GM19238 (cell line): ENCODE measurements around the gene GALNT3.

Source experiments
- DNase-seq: peaks from one replicate; pipeline ENCODE4 v3.0.0; 2011; ENCODE audit warnings: low spot score; ENCODE audit not compliant: insufficient read length

GALNT3 gene

DNA sequence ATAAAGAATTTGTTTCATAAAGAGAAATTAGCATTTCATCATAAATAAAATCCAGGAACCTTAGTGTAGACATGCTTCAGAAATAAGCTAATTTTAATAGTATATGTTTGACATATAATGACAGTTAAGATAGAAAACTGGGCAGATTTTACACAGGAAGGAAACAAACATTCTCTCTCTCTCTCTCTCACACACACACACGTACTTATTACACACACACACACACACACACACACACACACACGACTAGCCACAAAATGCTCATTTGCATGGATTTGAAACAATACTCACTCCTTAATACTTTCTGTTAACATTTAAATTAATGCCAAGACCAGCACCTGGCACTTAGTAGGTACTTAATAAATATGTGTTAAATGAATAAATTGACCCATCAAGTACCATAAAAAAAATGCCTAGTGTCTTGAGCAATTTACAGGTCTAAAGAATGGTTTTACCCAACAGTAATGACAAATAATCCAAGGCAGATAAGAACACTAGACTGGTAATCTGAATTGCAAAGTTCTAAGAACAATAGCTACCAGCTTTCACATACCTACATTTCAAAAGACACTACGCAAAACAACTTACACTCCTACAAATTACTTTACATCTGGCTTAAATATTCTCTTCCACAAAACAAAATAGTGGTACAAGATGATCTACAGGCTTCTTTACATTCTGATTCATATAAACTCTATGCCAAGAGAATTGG is 2.9 kb upstream of the GALNT3 start:
- DNase-seq = no peak

DNA sequence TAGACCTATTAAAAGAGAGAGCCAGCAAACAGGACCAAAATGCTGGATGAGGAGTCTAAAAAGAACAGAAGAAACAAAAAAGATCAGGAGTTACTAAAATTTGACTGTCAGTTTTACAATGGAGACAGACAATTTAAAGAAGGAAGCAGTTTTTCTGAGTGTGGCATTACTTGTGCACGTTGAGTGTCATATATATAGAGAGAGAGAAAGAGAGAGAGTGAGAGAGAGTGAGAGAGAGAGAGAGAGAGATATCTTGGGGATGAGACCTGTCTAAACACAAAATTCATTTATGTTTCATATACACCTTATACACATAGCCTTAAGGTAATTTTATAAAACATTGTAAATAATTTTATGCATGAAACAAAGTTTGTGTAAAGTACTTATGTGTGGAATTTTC is 2.1 kb upstream of the GALNT3 start:
- no peak for DNase-seq

DNA sequence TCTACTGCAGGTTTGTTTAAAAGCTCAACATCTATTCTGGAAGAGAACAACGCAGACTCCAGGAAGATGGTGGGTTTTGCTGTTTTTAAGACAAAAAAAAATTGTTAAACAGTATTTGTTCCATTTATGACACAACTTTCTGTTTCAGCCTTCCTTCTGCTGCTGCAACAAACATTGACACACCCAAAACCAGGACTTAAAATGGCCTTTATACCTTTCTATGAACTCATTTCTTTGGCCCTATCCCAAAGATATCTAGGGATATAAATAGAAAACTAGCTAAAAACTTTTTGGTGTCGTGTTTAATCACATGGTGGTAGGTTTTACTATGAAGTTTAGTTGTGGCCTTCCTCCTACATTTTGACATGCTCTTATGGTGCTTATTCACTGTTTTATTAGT is 964 bp upstream of the GALNT3 start:
- DNase-seq = no peak

DNA sequence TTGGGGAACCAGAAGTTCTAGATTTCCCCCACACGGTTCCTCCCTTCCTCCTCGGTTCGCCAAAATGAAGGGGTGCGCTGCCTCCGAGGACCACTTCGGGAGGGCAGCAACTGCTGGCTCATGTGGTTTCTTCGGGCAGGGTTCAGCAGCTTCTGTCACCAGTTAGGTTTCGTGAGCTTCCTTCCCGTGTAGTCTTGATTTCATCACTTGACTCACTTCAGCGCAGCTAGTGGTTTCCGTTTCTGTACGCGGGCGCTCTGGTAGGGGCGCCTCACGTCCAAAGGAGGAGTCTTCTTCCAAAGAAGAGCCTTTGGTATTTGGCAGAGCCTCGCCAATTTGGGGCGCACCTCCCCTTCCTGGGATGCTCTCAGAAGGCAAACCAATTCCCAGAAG is 485 bp upstream of the GALNT3 start:
- peak; percentile 44 for DNase-seq

DNA sequence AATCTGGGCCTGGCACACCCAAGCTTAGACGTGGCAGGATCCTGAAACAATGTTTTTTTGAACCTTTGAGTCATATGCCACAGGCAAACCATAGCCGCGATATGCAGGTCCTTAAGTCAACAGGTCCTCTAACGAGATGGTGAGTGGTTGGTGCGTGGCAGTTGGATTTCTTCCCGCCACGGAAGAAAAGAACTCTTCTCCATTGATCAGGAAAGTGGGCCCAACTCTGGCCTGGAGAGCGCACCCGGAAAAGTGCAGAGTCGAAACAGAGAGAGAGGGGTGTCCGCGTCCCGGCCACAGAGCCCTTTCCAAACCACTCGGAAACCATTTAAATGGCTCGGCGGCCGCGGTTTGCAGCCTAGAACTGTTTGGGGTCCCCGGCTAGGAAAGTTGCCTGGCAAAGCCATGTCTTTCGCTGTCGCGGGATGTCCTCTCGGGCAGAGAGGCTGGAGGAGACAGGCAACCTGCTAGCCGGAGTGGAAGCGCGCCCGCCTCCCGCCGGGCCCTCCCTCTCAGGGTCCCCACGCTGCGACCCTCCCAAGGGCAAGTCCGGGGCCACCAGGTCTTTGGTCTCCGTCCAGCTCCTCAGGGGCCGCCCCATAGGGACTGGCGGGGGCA is 777 bp downstream of the GALNT3 start:
- DNase-seq = no peak

DNA sequence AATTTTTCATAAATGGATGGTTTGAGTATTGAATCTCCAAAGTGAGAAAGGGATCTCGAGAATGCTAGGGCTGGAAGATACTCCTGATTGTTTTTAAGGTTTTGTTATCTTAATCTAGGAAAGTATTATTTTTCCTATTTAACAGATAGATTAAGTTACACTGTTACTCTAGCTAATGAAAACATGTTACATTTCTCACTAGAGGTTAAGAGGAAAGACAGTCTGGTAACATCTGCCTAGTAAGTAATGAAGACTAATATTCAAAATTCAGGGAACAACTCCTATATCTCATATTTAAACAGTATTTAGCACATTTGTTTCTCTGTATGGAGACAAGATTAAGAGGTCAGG is 2.0 kb downstream of the GALNT3 start:
- no peak for DNase-seq

DNA sequence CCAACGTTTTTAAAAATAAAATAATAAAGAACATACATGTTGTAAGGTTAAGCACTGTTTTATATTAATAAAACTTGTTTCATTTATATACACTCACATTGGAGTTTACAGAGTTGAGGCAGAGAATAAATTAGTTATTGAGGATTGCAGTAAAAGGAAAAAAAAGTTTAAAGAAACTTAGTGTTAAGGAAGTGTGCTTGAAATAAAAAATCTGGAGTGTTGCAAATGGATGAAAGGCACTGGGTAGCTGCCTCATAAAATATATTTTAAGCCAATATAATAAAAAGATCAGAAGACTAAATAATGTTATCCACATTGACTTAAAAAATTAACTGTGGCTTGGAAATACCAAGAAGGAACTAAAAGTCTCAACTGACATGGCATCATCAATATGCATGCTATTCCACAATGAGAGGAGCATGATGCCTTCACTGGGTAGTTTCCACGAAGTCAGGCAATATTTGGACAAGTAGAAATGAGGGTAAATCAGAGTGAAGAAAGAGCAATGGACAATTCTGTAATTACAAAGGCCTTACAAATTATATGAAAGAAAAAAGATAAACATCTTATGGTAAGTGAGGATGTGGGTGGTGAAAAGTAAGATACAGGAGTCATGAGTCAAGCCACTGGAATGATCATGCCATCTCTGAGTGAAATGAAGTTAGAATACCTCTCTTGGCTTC is 2.5 kb downstream of the GALNT3 start:
- DNase-seq = no peak

DNA sequence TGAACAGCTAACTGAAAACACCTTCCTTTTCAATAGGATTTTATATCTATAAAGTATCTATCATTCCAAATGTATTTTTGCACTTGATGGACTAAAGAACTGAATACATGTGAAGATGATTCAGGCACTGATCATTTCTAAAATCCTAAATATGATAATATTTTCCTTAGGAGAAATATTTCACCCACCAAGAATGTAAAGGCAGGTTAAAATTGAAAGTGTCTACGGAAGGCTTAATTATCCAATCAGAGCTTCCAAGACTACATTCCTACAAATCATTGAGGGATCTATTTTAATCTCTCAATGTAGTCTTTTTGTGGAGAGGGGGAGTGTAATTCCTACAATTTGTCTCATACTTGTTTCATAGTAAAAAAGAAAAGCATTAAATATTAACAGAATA is 3.6 kb downstream of the GALNT3 start:
- DNase-seq = no peak

DNA sequence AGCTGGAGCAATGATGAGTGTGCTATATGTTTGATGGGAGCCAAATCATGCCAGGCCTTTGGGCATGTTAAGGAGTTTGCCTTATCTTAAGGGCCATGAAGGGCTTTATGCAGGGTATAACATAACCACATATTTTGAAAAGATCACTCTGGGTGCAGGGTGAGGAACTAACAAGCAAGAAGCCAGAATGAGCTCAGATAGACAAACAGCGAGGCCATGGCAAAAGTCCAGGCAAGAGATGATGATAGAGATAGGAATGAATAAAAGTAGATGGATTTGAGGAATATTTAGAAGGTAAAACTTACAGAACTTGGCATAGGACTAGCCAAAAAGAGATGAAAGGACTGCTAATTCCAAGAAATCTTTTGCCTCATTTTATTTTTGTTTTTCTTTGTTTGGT is 6.7 kb downstream of the GALNT3 start:
- DNase-seq = no peak

DNA sequence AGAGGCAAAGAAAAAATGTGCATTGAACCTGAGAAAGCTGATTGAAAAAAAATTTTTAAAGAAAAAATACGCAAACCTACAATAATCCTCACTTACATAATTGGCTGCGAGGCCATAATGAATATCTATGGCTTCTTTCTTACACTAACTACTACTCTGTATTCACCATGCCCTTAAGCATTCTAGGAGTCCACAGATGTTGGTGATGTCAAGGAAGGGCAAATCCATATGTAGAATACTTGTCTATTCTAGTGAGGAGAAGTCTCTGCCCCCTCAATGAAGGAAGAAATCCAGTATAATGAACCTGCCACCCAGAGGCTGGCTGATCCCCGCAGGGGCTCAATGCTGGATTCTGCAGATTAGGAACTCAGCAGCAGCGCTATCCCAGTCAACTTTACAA is 14.3 kb downstream of the GALNT3 start:
- DNase-seq = no peak

DNA sequence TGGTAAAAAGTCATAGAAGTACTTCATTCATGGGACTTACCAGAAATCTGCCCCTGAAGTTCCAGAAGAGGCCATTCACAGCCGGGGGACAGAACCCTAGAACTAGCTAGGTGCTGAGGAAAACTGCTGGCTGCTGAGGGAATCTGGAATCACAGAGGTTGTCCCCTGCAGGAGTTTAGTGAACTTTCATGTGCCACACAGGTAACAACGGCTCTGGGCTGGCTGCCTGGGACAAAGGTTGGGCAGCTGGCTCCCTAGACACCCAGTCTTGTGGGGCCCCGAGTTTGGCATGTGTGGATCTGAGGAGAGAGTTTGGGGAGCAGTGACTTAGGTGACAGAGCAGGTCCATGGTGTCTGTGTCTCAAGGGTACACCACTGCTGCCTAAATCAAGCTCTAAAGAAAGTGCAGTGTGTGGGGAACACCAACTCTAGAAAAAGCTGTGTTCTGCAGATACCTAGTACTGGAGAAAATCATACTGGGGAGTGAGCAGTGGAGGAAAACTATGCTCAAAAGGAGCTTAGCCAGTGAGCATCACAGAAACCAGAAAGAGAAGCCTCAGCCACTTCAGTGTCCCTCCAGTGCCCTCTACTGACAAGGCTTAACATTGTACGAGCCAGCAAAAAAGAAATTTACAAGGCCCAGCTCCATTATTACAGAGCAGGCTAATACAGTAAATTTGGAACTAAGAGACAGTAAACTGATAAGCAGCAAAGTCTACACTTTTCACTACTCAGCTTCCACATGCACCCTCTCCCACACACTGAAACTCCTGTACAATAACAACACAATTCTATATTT is 15.2 kb downstream of the GALNT3 start:
- no peak for DNase-seq

DNA sequence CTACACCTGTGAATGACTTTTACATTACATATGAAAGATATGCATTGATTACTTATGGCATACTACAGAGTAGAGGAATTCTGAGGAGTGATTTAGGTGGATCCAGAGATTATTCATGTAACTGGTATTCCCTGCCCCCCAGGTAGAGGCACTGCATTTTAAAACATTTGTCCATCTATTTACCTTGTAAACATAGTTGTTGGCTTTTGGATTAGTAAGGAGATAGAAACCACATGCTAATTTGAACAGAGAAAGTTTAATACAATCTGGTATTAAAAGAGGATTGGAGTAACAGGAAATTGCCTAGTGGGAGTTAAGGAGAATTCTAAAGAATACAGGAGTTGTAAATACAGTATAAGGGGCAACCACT is 15.9 kb downstream of the GALNT3 start:
- no peak for DNase-seq

DNA sequence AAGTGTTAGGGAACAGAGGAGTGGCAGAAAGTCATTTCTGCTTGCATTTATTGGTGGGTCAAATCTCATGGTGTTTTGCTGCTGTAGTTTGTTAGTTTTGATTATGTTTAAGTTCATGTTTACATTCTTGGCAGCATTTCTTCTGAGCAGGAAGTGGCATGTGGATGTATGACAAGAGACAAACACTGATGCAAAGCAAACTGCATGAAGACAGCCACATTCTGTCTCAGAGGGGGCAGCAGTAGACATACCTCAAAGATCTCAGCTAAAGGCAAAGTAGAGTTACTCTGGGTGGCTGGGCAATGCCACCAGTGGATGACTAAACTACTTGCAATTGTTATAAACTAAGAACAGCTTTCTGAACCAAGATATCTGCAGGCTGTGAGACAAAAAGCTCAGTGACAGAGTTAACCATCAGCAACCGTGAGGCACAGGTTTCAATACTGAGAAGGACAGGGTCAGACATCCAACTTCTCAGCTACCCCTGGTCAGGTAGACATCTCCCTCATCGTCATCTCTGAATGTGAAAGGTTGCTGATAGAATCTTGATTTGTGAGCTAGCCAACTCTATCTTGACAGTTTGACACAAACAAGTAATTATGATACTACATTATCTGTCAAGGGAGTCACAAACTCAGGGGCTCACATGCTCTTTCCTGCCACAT is 16.4 kb downstream of the GALNT3 start:
- DNase-seq = no peak

DNA sequence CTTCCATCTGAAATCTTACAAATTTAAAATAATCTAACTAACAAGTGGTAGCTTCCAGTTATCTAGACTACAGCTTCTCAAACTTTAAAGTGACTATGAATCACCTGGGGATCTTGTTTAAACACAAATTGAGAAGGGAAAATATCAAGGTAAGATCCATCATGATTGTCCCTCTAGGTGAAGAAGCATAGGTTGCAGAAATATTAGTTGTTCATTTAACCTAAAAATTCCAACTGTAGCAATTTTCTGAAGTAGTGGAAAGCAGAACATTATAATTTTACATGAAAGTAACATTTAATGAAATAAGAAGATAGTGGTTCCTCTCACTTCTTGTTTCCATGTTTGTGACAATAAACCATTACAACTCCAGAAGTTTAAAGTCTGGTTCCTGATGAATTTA is 17.3 kb downstream of the GALNT3 start:
- no peak for DNase-seq

DNA sequence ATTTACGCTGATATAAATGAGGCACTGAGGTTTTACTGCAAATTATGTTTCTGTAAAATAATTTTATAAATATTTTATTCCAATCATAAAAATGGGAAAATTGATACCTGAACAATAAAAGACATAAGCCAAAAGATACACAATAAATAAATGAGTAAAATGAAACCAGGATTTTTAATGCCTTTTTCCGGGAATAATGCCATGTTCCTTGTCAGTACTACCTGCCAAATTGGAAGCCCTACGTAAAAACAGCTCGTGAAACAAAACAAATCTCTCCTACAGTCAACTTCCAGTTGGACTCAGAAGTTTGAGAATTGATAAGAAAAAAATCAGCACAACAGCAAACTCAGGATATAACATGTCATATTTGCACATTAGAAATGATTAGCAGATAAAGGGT is 18.0 kb downstream of the GALNT3 start:
- DNase-seq = no peak

DNA sequence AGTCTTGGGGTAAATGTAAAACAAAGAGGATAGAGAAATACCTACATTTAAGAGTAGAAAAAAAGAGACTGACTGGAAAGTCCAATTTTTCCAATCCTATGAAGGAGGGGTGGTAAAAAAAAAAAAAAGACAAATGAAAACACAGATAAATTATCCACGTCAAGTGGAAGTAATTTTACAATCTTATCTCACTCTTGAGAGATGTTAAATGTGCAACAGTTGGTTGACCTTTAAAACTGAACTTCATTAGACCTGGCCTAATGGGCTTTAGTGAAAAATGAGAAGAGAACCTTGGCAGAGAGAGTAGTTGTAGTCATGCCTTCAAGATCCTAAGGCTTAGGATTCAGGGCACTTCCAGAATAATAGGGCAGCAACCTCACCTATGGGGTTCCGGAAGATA is 20.4 kb downstream of the GALNT3 start:
- DNase-seq = no peak

DNA sequence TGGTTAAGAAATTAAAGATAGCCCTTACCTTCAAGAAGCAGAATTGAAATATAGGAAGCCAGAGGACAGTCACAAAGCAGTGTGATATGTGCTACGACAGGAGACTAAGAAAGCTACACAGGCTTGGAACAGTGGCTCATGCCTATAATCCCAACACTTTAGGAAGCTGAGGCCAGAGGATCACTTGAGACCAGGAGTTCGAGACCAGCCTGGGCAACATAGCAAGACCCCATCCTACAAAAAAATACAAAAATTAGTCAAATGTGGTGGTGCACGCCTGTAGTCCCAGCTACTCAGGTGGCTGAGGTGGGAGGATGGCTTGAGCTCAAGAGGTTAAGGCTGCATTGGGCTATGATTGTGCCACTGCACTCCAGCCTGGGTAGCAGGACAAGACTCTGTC is 21.9 kb downstream of the GALNT3 start:
- no peak for DNase-seq

DNA sequence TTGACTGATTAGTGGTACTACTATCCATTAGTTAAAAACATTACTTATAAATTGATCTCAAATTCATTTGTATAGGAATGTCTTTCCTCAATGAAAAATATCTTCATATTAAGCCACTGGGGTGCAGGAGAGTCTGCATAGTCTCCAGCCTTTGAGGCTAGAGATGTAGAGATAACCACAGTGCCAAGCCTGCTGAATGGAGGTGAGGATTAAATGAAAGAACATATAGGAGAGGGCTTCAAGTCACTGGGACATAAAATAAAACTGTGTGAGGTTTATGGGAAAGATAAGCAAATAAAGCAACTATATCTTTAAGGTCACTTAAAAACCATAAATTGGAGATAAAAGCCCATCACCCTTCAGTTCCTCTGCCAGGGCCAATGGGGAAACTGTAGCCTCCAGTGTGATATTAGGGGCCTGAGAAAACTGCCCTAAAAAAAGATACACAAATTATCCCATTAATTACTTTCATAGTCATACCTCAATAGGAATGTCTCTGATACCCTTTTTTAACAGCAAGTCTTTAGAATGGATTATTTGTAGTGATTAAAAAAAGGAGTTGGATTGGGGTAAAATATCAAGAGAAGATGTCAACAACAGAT is 27.6 kb downstream of the GALNT3 start:
- no peak for DNase-seq

DNA sequence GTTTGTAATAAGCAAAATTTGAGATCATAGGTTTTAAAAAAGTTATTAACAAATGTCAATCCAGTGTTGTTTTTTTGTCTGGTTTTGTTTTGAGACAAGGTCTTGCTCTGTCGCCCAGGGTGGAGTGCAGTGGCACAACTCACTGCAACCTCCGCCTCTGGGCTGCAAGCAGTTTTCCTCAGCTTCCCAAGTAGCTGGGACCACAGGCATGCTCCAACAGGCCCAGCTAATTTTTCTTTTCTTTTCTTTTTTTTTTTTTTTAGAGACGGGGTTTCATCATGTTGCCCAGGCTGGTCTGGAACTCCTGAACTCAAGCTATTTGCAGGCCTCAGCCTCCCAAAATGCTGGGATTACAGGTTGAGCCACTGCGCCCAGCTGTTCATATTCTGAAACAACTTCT is 31.3 kb downstream of the GALNT3 start:
- DNase-seq = no peak

DNA sequence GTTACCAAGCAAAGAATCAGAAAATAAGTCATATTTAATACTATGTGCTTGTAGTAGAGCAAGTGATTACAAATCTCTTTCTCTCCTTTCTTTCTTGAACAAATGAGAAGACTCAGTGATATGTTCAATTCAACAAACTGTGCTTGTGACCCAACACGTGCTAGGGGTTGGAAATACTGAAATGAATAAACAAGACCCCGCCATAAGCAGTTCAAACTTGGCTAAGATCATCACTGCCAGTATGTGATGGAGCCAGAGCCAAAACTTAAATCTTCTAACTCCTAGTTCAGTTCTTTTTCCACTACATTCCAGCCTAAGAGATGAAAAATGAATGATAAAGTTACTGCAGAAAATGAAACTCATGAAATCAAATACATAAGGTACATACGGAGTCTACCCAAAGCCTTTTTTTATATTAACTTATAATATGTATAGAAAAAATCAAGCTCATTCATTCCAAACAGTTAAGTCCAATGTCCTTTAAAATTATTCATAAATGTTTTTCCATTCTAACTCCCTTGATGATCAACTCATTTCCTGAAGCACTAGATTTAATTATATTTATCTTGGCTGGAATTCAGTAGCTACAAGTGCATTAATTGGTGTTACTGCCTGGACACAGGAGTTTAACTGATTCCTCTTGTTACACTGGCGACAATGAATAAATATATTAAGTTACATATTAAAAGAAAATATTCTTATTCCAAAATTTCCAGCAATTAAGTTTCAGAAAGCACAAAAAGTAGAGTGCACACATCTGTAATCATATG is 36.0 kb downstream of the GALNT3 start:
- DNase-seq = no peak

DNA sequence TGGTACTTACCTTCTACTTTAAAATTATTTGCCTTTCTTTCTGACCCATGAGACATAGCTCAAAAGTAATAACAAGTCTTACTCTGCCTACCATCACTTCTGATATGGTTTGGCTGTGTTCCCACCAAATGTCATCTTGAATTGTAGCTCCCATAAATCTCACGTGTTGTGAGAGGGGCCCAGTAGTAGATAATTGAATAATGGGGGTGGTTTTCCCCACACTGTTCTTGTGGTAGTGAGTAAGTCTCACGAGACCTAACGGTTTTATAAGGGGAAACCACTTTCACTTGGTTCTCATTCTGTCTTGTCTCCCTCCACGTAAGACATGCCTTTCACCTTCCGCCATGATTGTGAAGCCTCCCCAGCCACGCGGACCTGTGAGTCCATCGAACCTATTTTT is 47.5 kb downstream of the GALNT3 start:
- DNase-seq = no peak
